Gastroesophageal sphincter (tissue), 4 donors: ENCODE measurements around the gene SPTBN2. TPM values are rescaled to one million over a fixed set of nuclear protein-coding genes. Genes with fewer than 3 reads are reported as not detected.
A peak's percentile ranks its signal among the peaks of the same experiment; 100 is the strongest.

Experiments used
- ATAC-seq: fragments of 150-250 bp; one replicate; pipeline ENCODE4 v1.9.1; 2016; ENCODE audit warnings: mild to moderate bottlenecking, moderate library complexity
- H3K27ac ChIP-seq, 4 donors: fragments of 200-600 bp; sonication (generic) in 3 of 4; 1 replicate in 3 of 4; 2 replicates in 1 of 4; pipeline ENCODE4 v1.5.1; 2016 to 2019
- H3K27me3 ChIP-seq: fragments of 200-600 bp; sonication (generic); one replicate; pipeline ENCODE4 v1.5.1; 2019
- H3K36me3 ChIP-seq, 2 donors: fragments of 200-600 bp; sonication (generic); one replicate each; pipeline ENCODE4 v1.5.1; 2019; ENCODE audit warnings: control low read depth in 1 of 2
- H3K4me1 ChIP-seq, 3 donors: fragments of 200-600 bp; sonication (generic); 1 replicate in 2 of 3; 2 replicates in 1 of 3; pipeline ENCODE4 v1.5.1; 2016 to 2019; ENCODE audit warnings: control low read depth in 2 of 3
- H3K4me3 ChIP-seq, 2 donors: fragments of 200-600 bp; sonication (generic); one replicate each; pipeline ENCODE4 v1.5.1; 2019; ENCODE audit warnings: mild to moderate bottlenecking in 1 of 2, moderate library complexity in 1 of 2
- H3K9me3 ChIP-seq, 3 donors: fragments of 200-600 bp; sonication (generic); one replicate each; pipeline ENCODE4 v1.5.1; 2017 to 2019; ENCODE audit warnings: control low read depth in 2 of 3
- CTCF ChIP-seq, 4 experiments: fragments of 200-600 bp in 2 of 4; fragments of 450-650 bp in 2 of 4; sonication (generic) in 1 of 4; IDR thresholded peaks; one replicate each; pipeline ENCODE4 v1.5.1; 2017 to 2019; ENCODE audit warnings: antibody characterized with exemption in 4 of 4, mild to moderate bottlenecking in 2 of 4, moderate library complexity in 2 of 4
- EP300 ChIP-seq: sonication (generic); formaldehyde crosslinking; IDR thresholded peaks from one replicate; pipeline ENCODE4 v1.6.1; 2017; ENCODE audit warnings: antibody characterized with exemption, mild to moderate bottlenecking
- POLR2A ChIP-seq, 2 donors: fragments of 450-650 bp; IDR thresholded peaks; one replicate each; pipeline ENCODE4 v1.6.1; 2017; ENCODE audit warnings: antibody characterized with exemption in 2 of 2, mild to moderate bottlenecking in 2 of 2, moderate library complexity in 1 of 2
- POLR2AphosphoS5 ChIP-seq: sonication (generic); formaldehyde crosslinking; IDR thresholded peaks from one replicate; pipeline ENCODE4 v1.6.1; 2017; ENCODE audit warnings: antibody characterized with exemption
- WGBS, 2 donors: methylation state at CpG; one replicate each; pipeline ENCODE4 v1.1.5; 2018; ENCODE audit warnings: low coverage in 1 of 2; 5-methylcytosine and 5-hydroxymethylcytosine counted together
- total RNA-seq, 4 donors: library from RNA; depleted of rRNA; stranded (reverse); fragments of >200 nt; gene quantifications; one replicate each; pipeline ENCODE4 v1.1.0, GENCODE V29; 2016

The SPTBN2 gene
- total RNA-seq, 4 donors from 2014 or later = 1.8 to 19.5 (median 5.6) TPM

- peaks cover 0 to 2% (median 0%) of the 10 kb centered on the region in 3 donors for H3K4me1 ChIP-seq
- WGBS, 2 donors = 94% methylated on average over 3 of the region's 8 CpGs; no CpG with 5 or more reads in 1 of the 2 donors
These were observed 45.1 kb downstream of the SPTBN2 start for GRCh38 chr11:66683877-66684276.

GRCh38 chr11:66680966-66681645 is 47.9 kb downstream of the SPTBN2 start:
- H3K4me1 ChIP-seq = peaks cover 0 to 22% (median 5%) of the 10 kb centered on the region in 3 donors
- TF ChIP-seq EP300 (no peak), POLR2AphosphoS5 (no peak)
- no peak overlapping the region for H3K27ac ChIP-seq
- H3K4me3 ChIP-seq = no peak overlapping the region
- WGBS, 2 donors = 72 to 95% methylated on average over 2 of the region's 7 CpGs
- ATAC-seq = no peak
- no peaks in the 10 kb centered on the region for H3K36me3 ChIP-seq
- no peaks in the 10 kb centered on the region for H3K9me3 ChIP-seq
- no peaks in the 10 kb centered on the region for H3K27me3 ChIP-seq

More at GRCh38 chr11:66683877-66684276, 45.1 kb downstream of the SPTBN2 start:
- H3K27ac ChIP-seq = no peak overlapping the region
- H3K4me3 ChIP-seq = no peak overlapping the region
- no peak for ATAC-seq
- no peaks in the 10 kb centered on the region for H3K9me3 ChIP-seq
- no peak for TF ChIP-seq CTCF (IDR thresholded peaks at IDR 0.05)
- no peak for TF ChIP-seq POLR2A (IDR thresholded peaks at IDR 0.05)
- TF ChIP-seq POLR2AphosphoS5 = no peak
- TF ChIP-seq EP300 = no peak
- H3K27me3 ChIP-seq = no peaks in the 10 kb centered on the region
- no peaks in the 10 kb centered on the region for H3K36me3 ChIP-seq

- WGBS, 2 donors = 0 to 2% methylated on average over 3 to 6 of the region's 61 CpGs
- peaks cover 0 to 55% (median 9%) of the 10 kb centered on the region in 3 donors for H3K4me1 ChIP-seq
- TF ChIP-seq POLR2AphosphoS5 = peak; percentile 87
- no peak for TF ChIP-seq EP300
- no peak for TF ChIP-seq CTCF (IDR thresholded peaks at IDR 0.05)
- TF ChIP-seq POLR2A (IDR thresholded peaks at IDR 0.05) = peak; percentile 70
These were observed 51.2 kb downstream of the SPTBN2 start, which contains the start of gene RBM4B for GRCh38 chr11:66677599-66678375. Gene RBM4B, minus strand, starts transcription at chr11:66677887. Its CDS starts 808 bp downstream, at chr11:66677079.

DNA sequence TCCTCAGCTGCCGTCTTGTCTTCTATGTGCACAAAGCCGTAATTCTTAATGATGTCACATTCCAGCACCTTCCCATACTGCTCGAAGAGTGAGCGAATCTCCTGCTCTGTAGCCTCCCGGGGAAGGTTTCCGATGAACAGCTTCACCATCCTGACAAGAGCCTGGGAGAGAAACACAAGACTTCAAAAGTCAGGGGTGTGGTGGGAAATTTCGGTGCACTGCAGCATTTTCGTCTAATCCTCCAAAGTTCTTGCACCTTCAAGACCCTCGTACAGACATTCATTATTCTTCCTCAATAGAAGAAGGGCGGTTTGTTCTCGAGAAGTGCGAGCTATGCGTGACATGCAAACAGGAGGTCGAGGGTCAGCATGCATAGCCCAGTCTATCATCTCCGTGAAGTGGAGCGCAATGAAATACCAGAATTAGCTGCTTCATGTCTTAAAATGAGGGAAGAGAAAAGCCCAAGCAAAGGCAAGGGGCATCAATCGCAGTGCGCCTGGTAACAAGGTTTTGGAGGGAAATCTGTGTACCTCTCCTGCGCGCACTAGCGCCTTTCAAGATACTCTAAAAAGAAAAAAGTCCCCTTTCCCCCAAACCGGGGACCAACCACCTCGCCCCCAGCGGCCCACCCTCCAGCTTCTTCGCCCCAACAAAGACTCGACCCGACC is 52.0 kb downstream of the SPTBN2 start:
- 0 to 2% methylated on average over 11 to 15 of the region's 27 CpGs for WGBS, 2 donors
- no peak for ATAC-seq
- peak overlapping the region; percentile 71 to 84 for H3K4me3 ChIP-seq
- no peak for TF ChIP-seq EP300
- no peak for TF ChIP-seq POLR2A (IDR thresholded peaks at IDR 0.05)
- no peak for TF ChIP-seq POLR2AphosphoS5
- TF ChIP-seq CTCF (IDR thresholded peaks at IDR 0.05) = no peak
- peaks cover 0 to 62% (median 9%) of the 10 kb centered on the region in 3 donors for H3K4me1 ChIP-seq
- no peaks in the 10 kb centered on the region for H3K9me3 ChIP-seq
- H3K27me3 ChIP-seq = no peaks in the 10 kb centered on the region
- no peaks in the 10 kb centered on the region for H3K36me3 ChIP-seq
- peak overlapping the region; percentile 94 to 97 (median 96) for H3K27ac ChIP-seq

More at GRCh38 chr11:66677599-66678375, 51.2 kb downstream of the SPTBN2 start, which contains the start of gene RBM4B:
- peak; percentile 98 for ATAC-seq
- Histone ChIP-seq H3K36me3 (no peaks in the 10 kb centered on the region), H3K27me3 (no peaks in the 10 kb centered on the region), H3K27ac (peak within 1 kb of the TSS; percentile 94 to 97 (median 96)), H3K4me3 (peak within 1 kb of the TSS; percentile 71 to 84), H3K9me3 (no peaks in the 10 kb centered on the region)
